Mesothelial cell of epicardium (in vitro differentiated cells): ENCODE data around the gene CTNNA3. TPM values are rescaled to one million over a fixed set of nuclear protein-coding genes. Genes with fewer than 3 reads are reported as not detected.
A peak's percentile ranks its signal among the peaks of the same experiment; 100 is the strongest.

ENCODE experiments used
- DNase-seq, 2 experiments: peaks; one replicate each; pipeline ENCODE4 v3.0.0; 2021; ENCODE audit warnings: low spot score in 2 of 2; ENCODE audit not compliant: unreplicated experiment in 2 of 2
- H3K27ac Mint-ChIP-seq: 2 replicates; pipeline ENCODE4 v1.8.0; 2021; ENCODE audit warnings: mixed read lengths
- H3K27me3 Mint-ChIP-seq: 2 replicates; pipeline ENCODE4 v1.8.0; 2021; ENCODE audit warnings: low read depth, mixed read lengths
- H3K36me3 Mint-ChIP-seq: 2 replicates; pipeline ENCODE4 v1.8.0; 2021; ENCODE audit warnings: mixed read lengths
- H3K4me1 Mint-ChIP-seq: 2 replicates; pipeline ENCODE4 v1.8.0; 2021; ENCODE audit warnings: mixed read lengths
- H3K4me3 Mint-ChIP-seq: 2 replicates; pipeline ENCODE4 v1.8.0; 2021; ENCODE audit warnings: mild to moderate bottlenecking, moderate library complexity, mixed read lengths
- H3K9me3 Mint-ChIP-seq: 2 replicates; pipeline ENCODE4 v1.8.0; 2021; ENCODE audit warnings: mixed read lengths
- total RNA-seq: library from RNA; stranded (reverse); gene quantifications from 3 replicates; pipeline ENCODE4 v1.2.1, GENCODE V29; 2021
- TF ChIP-seq, protein P1 (sequence below): fragments of 200-600 bp; sonication (generic); IDR thresholded peaks from one replicate; pipeline ENCODE4 v1.5.0; 2021; ENCODE audit warnings: antibody characterized with exemption; ENCODE audit not compliant: unreplicated experiment

Gene CTNNA3
- total RNA-seq, 1 donor from 2014 or later, result 14.2 TPM

DNA sequence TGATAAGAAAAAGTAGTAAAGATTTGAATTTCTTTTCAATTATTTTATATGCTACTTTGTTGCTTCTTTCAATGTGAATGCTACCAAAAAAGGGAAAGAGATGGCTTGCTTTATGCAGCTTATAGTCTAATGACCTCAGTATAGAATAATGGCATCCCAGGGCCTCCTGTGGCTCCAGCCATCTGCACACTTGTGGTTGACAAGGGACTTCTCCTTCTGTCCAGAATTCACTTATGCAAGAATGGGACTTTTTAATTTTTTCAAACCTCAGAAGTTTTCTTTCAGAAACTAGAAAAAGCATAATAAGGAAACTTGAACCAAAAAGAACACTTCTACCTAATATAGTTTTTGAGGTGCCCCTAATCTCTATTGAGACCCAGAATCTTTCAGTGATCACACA is 310.9 kb downstream of the CTNNA3 start:
- DNase-seq, result no peak
- no peaks in the 10 kb centered on the region for H3K9me3 Mint-ChIP-seq
- TF ChIP-seq, protein P1, sequence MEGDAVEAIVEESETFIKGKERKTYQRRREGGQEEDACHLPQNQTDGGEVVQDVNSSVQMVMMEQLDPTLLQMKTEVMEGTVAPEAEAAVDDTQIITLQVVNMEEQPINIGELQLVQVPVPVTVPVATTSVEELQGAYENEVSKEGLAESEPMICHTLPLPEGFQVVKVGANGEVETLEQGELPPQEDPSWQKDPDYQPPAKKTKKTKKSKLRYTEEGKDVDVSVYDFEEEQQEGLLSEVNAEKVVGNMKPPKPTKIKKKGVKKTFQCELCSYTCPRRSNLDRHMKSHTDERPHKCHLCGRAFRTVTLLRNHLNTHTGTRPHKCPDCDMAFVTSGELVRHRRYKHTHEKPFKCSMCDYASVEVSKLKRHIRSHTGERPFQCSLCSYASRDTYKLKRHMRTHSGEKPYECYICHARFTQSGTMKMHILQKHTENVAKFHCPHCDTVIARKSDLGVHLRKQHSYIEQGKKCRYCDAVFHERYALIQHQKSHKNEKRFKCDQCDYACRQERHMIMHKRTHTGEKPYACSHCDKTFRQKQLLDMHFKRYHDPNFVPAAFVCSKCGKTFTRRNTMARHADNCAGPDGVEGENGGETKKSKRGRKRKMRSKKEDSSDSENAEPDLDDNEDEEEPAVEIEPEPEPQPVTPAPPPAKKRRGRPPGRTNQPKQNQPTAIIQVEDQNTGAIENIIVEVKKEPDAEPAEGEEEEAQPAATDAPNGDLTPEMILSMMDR, result no peak
- H3K4me1 Mint-ChIP-seq, result peaks cover 16% of the 10 kb centered on the region
- H3K27ac Mint-ChIP-seq, result peak overlapping the region; percentile 86
- H3K4me3 Mint-ChIP-seq, result no peak overlapping the region
- no peaks in the 10 kb centered on the region for H3K36me3 Mint-ChIP-seq
- H3K27me3 Mint-ChIP-seq, result peaks cover 2% of the 10 kb centered on the region

DNA sequence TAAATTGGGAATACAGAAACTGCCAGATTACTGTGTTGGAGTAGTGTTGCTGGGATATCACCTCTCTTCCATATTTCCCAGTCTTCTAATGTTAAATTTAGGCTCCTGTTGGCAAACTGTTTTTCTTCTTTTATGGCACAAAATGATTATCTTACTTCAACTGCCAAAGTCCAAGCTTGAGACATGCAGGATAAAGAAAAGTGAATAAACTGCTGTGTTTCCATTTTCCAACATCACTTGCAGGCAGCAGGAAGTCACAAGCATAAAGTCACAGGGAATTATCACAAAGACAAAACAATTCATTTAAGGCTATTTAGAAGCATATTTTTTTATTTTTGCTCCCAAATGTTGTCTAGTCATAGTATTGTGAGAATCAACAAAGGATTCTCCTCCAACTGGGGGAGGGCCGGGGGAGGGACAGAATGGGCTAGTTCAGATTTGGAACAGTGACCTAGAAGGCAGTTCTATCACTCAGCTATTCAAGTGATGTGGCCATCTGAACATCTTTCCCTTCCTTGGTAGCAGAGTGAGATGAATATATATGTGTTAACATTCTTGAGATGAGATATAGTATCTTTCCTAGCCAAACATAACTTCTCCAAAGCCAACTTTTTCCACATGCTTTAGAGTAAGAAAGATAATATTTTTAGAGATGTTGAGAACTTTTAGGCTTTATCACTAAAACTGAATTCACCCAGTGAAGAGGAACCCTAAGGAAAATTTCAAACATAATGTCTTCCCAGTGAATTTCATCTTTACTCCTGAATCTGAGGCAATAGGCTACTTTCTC is 364.7 kb downstream of the CTNNA3 start:
- Mint-ChIP-seq H3K27ac (no peak overlapping the region), H3K9me3 (peaks cover 13% of the 10 kb centered on the region), H3K4me1 (peaks cover 15% of the 10 kb centered on the region), H3K36me3 (no peaks in the 10 kb centered on the region), H3K27me3 (peaks cover 5% of the 10 kb centered on the region), H3K4me3 (no peak overlapping the region)
- no peak for DNase-seq
- TF ChIP-seq, protein P1, result no peak

DNA sequence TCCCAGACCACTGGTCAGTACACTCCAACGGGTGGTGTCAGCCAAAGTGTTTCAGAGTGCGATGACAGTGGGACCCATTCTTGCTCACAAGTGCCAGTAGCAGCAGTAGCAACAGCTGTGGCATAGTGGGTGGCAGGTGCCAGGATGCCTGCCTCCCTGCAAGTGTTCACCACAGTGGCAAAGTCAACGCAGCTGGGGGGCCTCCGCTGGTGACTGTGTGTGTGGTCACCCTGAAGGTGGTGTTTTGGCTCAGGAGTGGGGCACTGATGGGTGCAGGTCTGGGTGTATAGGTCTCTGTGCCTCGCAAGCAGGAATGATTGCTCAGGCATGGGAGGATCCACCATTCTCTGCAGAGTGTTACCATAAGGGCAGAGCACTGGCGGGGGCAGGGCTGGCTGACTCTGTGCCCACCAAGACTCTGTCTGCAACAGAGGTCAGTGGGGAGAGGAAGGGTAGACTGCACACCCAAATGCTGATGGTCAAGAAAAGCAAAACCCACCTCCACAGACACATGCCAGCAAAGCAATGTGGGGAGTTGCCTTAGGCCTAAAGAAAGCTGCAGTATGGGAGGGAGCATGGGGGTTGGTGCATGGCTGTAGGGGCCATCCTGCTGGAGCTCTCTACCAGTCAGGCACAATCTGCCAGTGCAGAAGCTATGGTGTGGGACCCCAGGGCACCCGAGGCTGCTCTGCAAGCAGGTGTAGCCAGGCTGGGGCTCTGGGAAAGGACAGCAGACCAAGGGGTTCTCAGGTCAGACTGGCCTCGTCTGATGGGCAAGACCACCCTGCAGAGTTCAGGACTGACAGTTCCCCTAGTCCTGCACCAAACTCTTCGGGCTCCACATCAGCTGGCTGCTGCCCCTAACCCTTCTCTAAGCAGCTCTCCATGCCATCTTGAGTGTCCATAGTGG is 368.1 kb downstream of the CTNNA3 start:
- Mint-ChIP-seq H3K36me3 (peaks cover 3% of the 10 kb centered on the region), H3K27ac (no peak overlapping the region), H3K9me3 (peaks cover 40% of the 10 kb centered on the region), H3K27me3 (peaks cover 5% of the 10 kb centered on the region), H3K4me3 (no peak overlapping the region), H3K4me1 (peaks cover 8% of the 10 kb centered on the region)
- TF ChIP-seq, protein P1, result no peak
- DNase-seq, result no peak

DNA sequence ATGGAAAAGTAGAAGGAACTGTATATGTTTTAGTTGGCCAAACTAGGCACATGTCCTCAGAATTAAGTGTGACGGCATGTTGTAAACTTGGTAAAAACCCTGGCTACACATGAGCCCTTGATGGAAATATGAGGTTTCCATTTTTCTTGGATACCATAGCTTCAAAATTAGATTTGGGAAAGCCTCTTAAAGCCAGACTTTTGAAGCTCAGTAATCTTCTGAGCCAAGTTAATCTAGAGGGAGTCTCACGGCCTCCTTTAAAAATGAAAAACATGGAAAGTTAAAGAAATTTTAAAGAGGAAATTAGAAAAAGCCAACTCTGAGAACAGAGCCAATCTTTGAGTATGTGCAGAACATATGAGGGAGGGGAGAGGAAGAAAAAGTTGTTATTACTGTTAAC is 376.0 kb downstream of the CTNNA3 start:
- TF ChIP-seq, protein P1, result no peak
- peaks cover 12% of the 10 kb centered on the region for H3K27me3 Mint-ChIP-seq

DNA sequence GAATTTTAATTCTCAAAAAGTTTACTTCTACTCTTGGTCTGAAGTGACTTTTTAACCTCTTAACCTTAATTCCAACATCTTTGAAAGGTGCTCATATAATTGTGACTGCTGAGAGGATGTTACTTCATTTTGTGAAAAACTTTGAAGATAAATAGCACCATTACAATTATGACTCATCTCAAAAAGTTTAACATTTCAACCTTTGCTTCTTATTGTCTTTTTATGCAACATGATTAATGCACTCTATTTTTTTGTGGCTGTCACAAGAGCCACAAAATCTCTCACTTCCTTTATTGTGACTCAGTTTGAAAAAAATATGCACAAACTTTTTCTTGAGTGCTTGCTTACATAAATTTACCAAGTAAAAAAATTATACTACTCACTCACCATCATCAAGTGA is 387.1 kb downstream of the CTNNA3 start:
- DNase-seq, result no peak
- Mint-ChIP-seq H3K36me3 (no peaks in the 10 kb centered on the region), H3K4me1 (no peaks in the 10 kb centered on the region), H3K27me3 (no peaks in the 10 kb centered on the region), H3K27ac (no peak overlapping the region), H3K4me3 (no peak overlapping the region), H3K9me3 (peaks cover 7% of the 10 kb centered on the region)
- TF ChIP-seq, protein P1, result no peak

More for the DNA sequence above, 376.0 kb downstream of the CTNNA3 start:
- no peak for DNase-seq
- H3K36me3 Mint-ChIP-seq, result peaks cover 3% of the 10 kb centered on the region
- H3K4me1 Mint-ChIP-seq, result no peaks in the 10 kb centered on the region
- no peak overlapping the region for H3K4me3 Mint-ChIP-seq
- H3K9me3 Mint-ChIP-seq, result peaks cover 22% of the 10 kb centered on the region
- H3K27ac Mint-ChIP-seq, result no peak overlapping the region
